Nephron progenitor cell (in vitro differentiated cells): Measurements from ENCODE around the gene SARM1.
A peak's percentile ranks its signal among the peaks of the same experiment; 100 is the strongest.

Source experiments
- DNase-seq: peaks from one replicate; pipeline ENCODE4 v3.0.0; 2021
- H3K27ac Mint-ChIP-seq: 2 replicates; pipeline ENCODE4 v1.8.0; 2021; ENCODE audit warnings: mild to moderate bottlenecking, moderate library complexity, mixed read lengths
- H3K27me3 Mint-ChIP-seq: 2 replicates; pipeline ENCODE4 v1.8.0; 2021; ENCODE audit warnings: mild to moderate bottlenecking, low read depth, mixed read lengths; ENCODE audit not compliant: poor library complexity
- H3K36me3 Mint-ChIP-seq: 2 replicates; pipeline ENCODE4 v1.8.0; 2021; ENCODE audit warnings: low read depth, mixed read lengths
- H3K4me1 Mint-ChIP-seq: 2 replicates; pipeline ENCODE4 v1.8.0; 2021; ENCODE audit warnings: mixed read lengths
- H3K4me3 Mint-ChIP-seq: 2 replicates; pipeline ENCODE4 v1.8.0; 2021; ENCODE audit warnings: mild to moderate bottlenecking, moderate library complexity, mixed read lengths
- H3K9me3 Mint-ChIP-seq: 2 replicates; pipeline ENCODE4 v1.8.0; 2021; ENCODE audit warnings: mild to moderate bottlenecking, moderate library complexity, mixed read lengths
- TF ChIP-seq, protein P1 (sequence below): fragments of 200-600 bp; sonication (generic); IDR thresholded peaks from 2 replicates; pipeline ENCODE4 v1.5.0; 2021; ENCODE audit warnings: antibody characterized with exemption

The SARM1 gene

DNA sequence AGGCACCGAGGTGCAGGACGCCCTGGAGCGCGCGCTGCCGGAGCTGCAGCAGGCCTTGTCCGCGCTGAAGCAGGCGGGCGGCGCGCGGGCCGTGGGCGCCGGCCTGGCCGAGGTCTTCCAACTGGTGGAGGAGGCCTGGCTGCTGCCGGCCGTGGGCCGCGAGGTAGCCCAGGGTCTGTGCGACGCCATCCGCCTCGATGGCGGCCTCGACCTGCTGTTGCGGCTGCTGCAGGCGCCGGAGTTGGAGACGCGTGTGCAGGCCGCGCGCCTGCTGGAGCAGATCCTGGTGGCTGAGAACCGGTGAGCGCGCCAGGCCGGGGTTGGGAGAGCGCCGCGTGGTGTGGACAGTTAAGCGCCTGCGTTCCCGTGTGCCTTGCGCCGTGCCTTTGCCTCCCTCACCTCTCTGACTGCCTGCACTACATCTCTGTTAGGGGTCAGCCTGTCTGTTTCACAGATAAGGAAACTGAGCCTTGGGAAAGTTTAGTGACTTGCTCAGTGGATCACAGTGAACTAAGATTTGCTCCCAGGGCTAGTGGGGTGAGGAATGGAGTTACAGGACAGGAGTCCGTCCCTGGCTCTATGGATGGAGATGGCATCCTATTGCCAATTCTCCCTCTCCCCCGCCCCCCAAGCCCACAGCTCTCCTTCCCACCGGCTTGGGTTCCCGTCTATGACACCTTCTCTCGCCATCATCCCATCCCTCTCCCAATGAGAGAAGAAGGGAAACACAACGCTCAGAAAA, 880 bp downstream of the SARM1 start:
- DNase-seq: no peak
- peaks cover 36% of the 10 kb centered on the region for H3K4me1 Mint-ChIP-seq
- H3K27ac Mint-ChIP-seq: no peak overlapping the region
- H3K27me3 Mint-ChIP-seq: peaks cover 39% of the 10 kb centered on the region
- TF ChIP-seq, protein P1, sequence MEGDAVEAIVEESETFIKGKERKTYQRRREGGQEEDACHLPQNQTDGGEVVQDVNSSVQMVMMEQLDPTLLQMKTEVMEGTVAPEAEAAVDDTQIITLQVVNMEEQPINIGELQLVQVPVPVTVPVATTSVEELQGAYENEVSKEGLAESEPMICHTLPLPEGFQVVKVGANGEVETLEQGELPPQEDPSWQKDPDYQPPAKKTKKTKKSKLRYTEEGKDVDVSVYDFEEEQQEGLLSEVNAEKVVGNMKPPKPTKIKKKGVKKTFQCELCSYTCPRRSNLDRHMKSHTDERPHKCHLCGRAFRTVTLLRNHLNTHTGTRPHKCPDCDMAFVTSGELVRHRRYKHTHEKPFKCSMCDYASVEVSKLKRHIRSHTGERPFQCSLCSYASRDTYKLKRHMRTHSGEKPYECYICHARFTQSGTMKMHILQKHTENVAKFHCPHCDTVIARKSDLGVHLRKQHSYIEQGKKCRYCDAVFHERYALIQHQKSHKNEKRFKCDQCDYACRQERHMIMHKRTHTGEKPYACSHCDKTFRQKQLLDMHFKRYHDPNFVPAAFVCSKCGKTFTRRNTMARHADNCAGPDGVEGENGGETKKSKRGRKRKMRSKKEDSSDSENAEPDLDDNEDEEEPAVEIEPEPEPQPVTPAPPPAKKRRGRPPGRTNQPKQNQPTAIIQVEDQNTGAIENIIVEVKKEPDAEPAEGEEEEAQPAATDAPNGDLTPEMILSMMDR: no peak
- no peaks in the 10 kb centered on the region for H3K36me3 Mint-ChIP-seq
- peak overlapping the region; percentile 72 for H3K4me3 Mint-ChIP-seq
- no peaks in the 10 kb centered on the region for H3K9me3 Mint-ChIP-seq

DNA sequence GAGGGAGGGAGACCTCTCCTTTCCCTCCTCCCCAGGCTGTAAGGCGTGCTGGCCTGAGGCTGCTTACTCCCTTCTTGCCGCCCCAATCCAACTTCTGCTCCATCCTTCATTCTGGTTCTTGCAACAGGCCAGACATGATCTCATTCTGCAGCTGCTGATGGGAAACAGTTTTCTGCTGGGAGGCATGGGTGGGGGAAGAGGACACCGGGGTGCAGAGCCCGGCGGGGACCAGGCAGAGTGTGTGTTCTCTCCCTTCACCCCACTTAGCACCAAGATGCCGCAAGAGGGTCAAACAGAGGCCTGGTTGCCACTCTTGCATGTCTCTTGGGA, 1.4 kb downstream of the SARM1 start:
- no peak overlapping the region for H3K27ac Mint-ChIP-seq
- H3K36me3 Mint-ChIP-seq: no peaks in the 10 kb centered on the region
- H3K27me3 Mint-ChIP-seq: peaks cover 39% of the 10 kb centered on the region
- TF ChIP-seq, protein P1: no peak
- no peak for DNase-seq
- H3K4me3 Mint-ChIP-seq: peak overlapping the region; percentile 72
- no peaks in the 10 kb centered on the region for H3K9me3 Mint-ChIP-seq
- peaks cover 36% of the 10 kb centered on the region for H3K4me1 Mint-ChIP-seq

DNA sequence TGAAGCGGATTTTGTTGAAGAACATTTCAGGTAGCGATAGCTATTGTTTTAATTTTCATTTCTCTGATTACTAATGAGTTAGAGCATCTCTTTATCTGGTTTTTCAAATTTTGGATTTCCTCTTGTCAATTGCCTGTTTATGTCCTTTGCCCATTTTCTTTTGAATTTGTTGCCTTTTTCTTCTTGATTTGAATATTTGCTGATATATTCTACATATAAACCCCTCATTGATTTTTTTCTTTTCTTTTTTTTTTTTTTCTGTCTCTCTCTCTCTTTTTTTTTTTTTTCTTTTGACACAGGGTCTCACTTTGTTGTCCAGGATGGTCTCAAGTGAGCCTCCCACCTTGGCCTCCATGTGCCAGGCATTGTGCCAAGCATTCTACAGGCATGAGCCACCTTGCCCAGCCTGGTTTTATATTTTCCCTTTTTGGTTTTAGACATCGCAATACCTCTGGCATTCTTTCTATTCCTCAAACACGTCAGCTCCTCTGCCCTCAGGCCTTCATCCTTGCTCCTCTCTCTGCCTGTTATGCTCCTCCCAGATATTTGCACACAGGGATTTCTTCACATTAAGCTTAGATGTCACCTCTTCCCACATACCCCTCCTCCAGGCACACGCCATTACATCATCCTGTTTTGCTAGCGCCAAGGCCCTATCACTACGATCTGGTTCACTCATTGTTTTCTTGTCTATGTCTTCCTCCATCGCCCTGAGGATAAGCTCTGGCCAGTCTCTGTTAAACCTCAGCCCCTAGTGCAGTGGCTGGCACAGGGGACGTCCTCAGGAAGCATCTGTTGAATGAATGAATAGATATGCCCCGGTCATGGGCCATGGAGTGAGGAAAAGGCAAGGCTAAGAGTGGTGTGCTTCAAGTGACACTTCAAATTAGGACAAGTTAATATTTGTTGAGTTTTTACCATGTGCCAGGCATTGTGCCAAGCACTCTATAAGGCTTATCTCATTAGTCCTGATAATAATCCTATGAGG, 8.6 kb downstream of the SARM1 start:
- H3K9me3 Mint-ChIP-seq: no peaks in the 10 kb centered on the region
- DNase-seq: no peak
- peak overlapping the region; percentile 11 for H3K4me3 Mint-ChIP-seq
- peaks cover 7% of the 10 kb centered on the region for H3K4me1 Mint-ChIP-seq
- no peak overlapping the region for H3K27ac Mint-ChIP-seq
- TF ChIP-seq, protein P1: no peak
- H3K36me3 Mint-ChIP-seq: peaks cover 5% of the 10 kb centered on the region
- peaks cover 65% of the 10 kb centered on the region for H3K27me3 Mint-ChIP-seq

DNA sequence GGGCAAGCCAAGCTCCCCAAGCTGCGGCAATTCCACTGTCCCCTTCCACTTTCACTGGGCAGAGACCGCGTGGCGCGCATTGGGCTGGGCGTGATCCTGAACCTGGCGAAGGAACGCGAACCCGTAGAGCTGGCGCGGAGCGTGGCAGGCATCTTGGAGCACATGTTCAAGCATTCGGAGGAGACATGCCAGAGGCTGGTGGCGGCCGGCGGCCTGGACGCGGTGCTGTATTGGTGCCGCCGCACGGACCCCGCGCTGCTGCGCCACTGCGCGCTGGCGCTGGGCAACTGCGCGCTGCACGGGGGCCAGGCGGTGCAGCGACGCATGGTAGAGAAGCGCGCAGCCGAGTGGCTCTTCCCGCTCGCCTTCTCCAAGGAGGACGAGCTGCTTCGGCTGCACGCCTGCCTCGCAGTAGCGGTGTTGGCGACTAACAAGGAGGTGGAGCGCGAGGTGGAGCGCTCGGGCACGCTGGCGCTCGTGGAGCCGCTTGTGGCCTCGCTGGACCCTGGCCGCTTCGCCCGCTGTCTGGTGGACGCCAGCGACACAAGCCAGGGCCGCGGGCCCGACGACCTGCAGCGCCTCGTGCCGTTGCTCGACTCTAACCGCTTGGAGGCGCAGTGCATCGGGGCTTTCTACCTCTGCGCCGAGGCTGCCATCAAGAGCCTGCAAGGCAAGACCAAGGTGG, 9.8 kb downstream of the SARM1 start:
- peaks cover 9% of the 10 kb centered on the region for H3K36me3 Mint-ChIP-seq
- DNase-seq: peak; percentile 70
- peaks cover 75% of the 10 kb centered on the region for H3K27me3 Mint-ChIP-seq
- H3K4me1 Mint-ChIP-seq: peaks cover 7% of the 10 kb centered on the region
- peak overlapping the region; percentile 37 for H3K4me3 Mint-ChIP-seq
- H3K27ac Mint-ChIP-seq: no peak overlapping the region
- H3K9me3 Mint-ChIP-seq: no peaks in the 10 kb centered on the region
- TF ChIP-seq, protein P1: peak; percentile 41

DNA sequence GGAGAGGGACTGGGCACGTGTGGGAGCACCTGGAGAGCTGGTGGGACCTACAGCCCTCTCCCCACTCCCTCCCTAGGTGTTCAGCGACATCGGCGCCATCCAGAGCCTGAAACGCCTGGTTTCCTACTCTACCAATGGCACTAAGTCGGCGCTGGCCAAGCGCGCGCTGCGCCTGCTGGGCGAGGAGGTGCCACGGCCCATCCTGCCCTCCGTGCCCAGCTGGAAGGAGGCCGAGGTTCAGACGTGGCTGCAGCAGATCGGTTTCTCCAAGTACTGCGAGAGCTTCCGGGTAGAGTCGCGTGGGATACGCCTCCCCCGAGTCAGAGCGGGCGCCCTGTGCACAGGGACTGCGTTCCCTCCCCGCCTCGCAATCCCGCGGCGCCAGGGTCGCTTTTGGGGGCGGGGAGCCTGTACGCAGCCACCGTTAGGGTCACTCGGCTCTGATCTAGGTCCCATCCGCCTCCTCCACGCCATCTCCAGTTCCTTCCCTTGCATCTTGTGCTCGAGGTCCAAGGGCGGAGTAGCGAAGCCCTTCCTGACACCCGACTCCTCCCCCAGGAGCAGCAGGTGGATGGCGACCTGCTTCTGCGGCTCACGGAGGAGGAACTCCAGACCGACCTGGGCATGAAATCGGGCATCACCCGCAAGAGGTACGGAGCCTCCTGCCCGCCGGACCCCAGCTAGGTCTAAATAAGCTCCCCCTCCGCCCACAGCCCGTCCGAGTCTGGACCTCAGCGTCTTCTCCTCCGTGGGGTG, 13.0 kb downstream of the SARM1 start:
- Mint-ChIP-seq H3K4me3 (peak overlapping the region; percentile 75), H3K9me3 (no peaks in the 10 kb centered on the region), H3K27me3 (peaks cover 86% of the 10 kb centered on the region), H3K4me1 (peaks cover 7% of the 10 kb centered on the region), H3K27ac (no peak overlapping the region), H3K36me3 (peaks cover 11% of the 10 kb centered on the region)
- peak; percentile 50 for DNase-seq
- TF ChIP-seq, protein P1: no peak
